Measurements from ENCODE around the gene LAYN.

GRCh38 chr11:111535281-111535680 lies 5.2 kb upstream of the LAYN start:
- TF ChIP-seq CTCF (IDR thresholded peaks at IDR 0.05) = no peak
- TF ChIP-seq POLR2A (IDR thresholded peaks at IDR 0.05) = no peak
